Loucy (cell line): ENCODE results near the gene QDPR.
"Not testable (repeated sequence)": the region's sequence is repeated elsewhere in the genome, so short reads cannot be mapped to it uniquely, and the experiment has no call there.

Source experiments
- H2AFZ ChIP-seq: fragments of 200-600 bp; sonication (generic); 2 replicates; pipeline ENCODE4 v1.6.0; 2016; ENCODE audit warnings: antibody characterized with exemption, mild to moderate bottlenecking, low read length, moderate library complexity
- H3F3A ChIP-seq: fragments of 200-600 bp; 2 replicates; pipeline ENCODE4 v1.6.0; 2016; ENCODE audit warnings: antibody characterized with exemption, low read depth, mild to moderate bottlenecking
- H3K27me3 ChIP-seq: fragments of 200-600 bp; sonication (generic); 2 replicates; pipeline ENCODE4 v1.6.1; 2014; ENCODE audit warnings: low read length, mild to moderate bottlenecking; ENCODE audit not compliant: insufficient read depth, poor library complexity, severe bottlenecking
- H3K36me3 ChIP-seq: fragments of 200-600 bp; sonication (generic); 2 replicates; pipeline ENCODE4 v1.6.1; 2016; ENCODE audit warnings: low read length; ENCODE audit not compliant: insufficient read depth
- H3K4me1 ChIP-seq: fragments of 200-600 bp; sonication (generic); 2 replicates; pipeline ENCODE4 v1.5.1; 2014; ENCODE audit warnings: low read length, mild to moderate bottlenecking; ENCODE audit not compliant: insufficient read depth, poor library complexity, severe bottlenecking
- H3K4me2 ChIP-seq: fragments of 200-600 bp; sonication (generic); 2 replicates; pipeline ENCODE4 v1.6.0; 2014; ENCODE audit warnings: antibody characterized with exemption, low read length, low read depth, mild to moderate bottlenecking; ENCODE audit not compliant: poor library complexity, severe bottlenecking
- H3K4me3 ChIP-seq: fragments of 200-600 bp; sonication (generic); 2 replicates; pipeline ENCODE4 v1.5.1; 2014; ENCODE audit warnings: low read length, mild to moderate bottlenecking, mixed read lengths; ENCODE audit not compliant: poor library complexity, severe bottlenecking
- H3K79me2 ChIP-seq: fragments of 200-600 bp; sonication (generic); 2 replicates; pipeline ENCODE4 v1.6.1; 2014; ENCODE audit warnings: low read length; ENCODE audit not compliant: insufficient read depth
- H3K9ac ChIP-seq: fragments of 200-600 bp; sonication (generic); 2 replicates; pipeline ENCODE4 v1.6.0; 2014; ENCODE audit warnings: mild to moderate bottlenecking, low read depth, low read length, moderate library complexity; ENCODE audit not compliant: poor library complexity, severe bottlenecking
- H3K9me2 ChIP-seq: fragments of 200-600 bp; sonication (generic); replicated peaks from 2 replicates; pipeline ENCODE4 v1.6.1; 2016; ENCODE audit warnings: low read depth, low read length, mixed read lengths
- H3K9me3 ChIP-seq: fragments of 200-600 bp; sonication (generic); 2 replicates; pipeline ENCODE4 v1.6.1; 2014; ENCODE audit warnings: mild to moderate bottlenecking, antibody characterized with exemption, low read length, low read depth; ENCODE audit not compliant: insufficient read depth
- H4K20me1 ChIP-seq: fragments of 200-600 bp; sonication (generic); 2 replicates; pipeline ENCODE4 v1.6.0; 2014; ENCODE audit warnings: antibody characterized with exemption, low read length, mild to moderate bottlenecking; ENCODE audit not compliant: insufficient read depth, poor library complexity, severe bottlenecking
- EZH2phosphoT487 ChIP-seq: fragments of 200-600 bp; IDR thresholded peaks from 2 replicates; pipeline ENCODE4 v1.6.1; 2018; ENCODE audit warnings: antibody characterized with exemption, mild to moderate bottlenecking, moderate library complexity, borderline replicate concordance
- TF ChIP-seq, protein P1 (sequence below): fragments of 200-600 bp; sonication (generic); conservative IDR thresholded peaks from 2 replicates; pipeline ENCODE4 v1.5.1; 2014; ENCODE audit warnings: mild to moderate bottlenecking, antibody characterized with exemption, low read length

The QDPR gene

DNA sequence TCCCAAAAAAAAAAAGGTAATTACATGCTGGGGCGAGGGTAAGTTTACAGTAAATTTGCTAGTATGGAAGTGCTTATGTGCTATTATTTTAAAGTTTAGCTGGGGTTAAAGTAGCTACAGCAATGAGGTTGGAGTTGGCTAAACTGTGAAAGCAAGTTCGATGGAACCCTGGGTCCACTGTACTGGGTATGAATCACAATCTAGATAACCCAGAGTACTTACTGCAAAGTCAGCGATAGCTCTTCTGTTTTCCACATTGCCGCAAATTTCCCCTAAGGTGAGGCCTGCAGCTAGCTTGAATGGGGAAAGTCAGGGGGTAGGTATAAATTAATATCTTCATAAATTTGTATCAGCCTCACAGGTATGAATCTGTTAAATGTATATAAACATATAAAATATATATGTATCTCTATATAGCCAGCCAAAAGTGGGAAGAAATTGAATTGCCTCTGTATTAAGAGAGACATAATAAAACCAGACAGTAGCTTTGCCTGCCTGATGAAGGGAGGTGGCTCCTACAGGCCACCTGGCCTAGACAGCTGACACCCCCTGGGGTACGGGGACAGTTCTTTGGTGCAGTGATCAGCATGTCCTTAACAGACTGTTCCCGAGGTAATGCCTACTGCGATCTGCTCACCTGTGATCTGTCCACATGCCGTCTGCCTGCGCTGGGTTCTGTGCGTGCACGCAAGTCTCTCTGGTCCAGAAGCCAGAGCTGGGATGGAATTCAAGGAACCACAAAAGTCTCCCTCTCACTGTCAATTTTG lies 33.7 kb upstream of the QDPR start:
- Histone ChIP-seq H3K4me3 (no peak overlapping the region), H3K27me3 (no peaks in the 10 kb centered on the region), H3K4me2 (no peak overlapping the region), H3K4me1 (peaks cover 4% of the 10 kb centered on the region), H3K9me2 (no peaks in the 10 kb centered on the region), H3K9ac (no peak overlapping the region), H3F3A (no peaks in the 10 kb centered on the region), H3K9me3 (no peaks in the 10 kb centered on the region), H3K36me3 (no peaks in the 10 kb centered on the region), H3K79me2 (no peaks in the 10 kb centered on the region), H2AFZ (no peak overlapping the region), H4K20me1 (no peaks in the 10 kb centered on the region)
- TF ChIP-seq, protein P1, sequence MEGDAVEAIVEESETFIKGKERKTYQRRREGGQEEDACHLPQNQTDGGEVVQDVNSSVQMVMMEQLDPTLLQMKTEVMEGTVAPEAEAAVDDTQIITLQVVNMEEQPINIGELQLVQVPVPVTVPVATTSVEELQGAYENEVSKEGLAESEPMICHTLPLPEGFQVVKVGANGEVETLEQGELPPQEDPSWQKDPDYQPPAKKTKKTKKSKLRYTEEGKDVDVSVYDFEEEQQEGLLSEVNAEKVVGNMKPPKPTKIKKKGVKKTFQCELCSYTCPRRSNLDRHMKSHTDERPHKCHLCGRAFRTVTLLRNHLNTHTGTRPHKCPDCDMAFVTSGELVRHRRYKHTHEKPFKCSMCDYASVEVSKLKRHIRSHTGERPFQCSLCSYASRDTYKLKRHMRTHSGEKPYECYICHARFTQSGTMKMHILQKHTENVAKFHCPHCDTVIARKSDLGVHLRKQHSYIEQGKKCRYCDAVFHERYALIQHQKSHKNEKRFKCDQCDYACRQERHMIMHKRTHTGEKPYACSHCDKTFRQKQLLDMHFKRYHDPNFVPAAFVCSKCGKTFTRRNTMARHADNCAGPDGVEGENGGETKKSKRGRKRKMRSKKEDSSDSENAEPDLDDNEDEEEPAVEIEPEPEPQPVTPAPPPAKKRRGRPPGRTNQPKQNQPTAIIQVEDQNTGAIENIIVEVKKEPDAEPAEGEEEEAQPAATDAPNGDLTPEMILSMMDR = no peak
- TF ChIP-seq EZH2phosphoT487 = no peak

DNA sequence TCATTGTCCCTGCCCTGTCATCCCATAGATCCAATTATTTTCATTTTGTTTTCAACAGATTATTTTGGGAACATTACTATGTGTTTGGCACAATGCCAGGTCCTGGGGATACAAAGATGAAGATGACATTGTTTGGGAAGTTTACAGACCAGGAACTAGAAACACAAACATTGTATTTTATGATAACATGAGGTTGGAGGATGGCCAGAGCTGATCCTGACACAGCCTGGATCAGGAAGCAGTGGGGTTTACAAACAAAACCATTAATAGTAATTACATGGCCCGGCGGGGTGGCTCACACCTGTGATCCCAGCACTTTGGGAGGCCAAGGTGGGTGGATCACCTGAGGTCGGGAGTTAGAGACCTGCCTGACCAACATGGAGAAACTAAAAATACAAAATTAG lies 32.9 kb upstream of the QDPR start:
- no peaks in the 10 kb centered on the region for H3K9me3 ChIP-seq
- H3K4me3 ChIP-seq = no peak overlapping the region
- TF ChIP-seq EZH2phosphoT487 = no peak
- TF ChIP-seq, protein P1 = no peak
- no peaks in the 10 kb centered on the region for H3K27me3 ChIP-seq
- H3K9me2 ChIP-seq = no peaks in the 10 kb centered on the region
- H4K20me1 ChIP-seq = no peaks in the 10 kb centered on the region
- H3K4me2 ChIP-seq = no peak overlapping the region
- no peaks in the 10 kb centered on the region for H3K36me3 ChIP-seq
- no peaks in the 10 kb centered on the region for H3K79me2 ChIP-seq
- H3K4me1 ChIP-seq = peaks cover 4% of the 10 kb centered on the region
- H2AFZ ChIP-seq = no peak overlapping the region
- no peak overlapping the region for H3K9ac ChIP-seq
- H3F3A ChIP-seq = no peaks in the 10 kb centered on the region

DNA sequence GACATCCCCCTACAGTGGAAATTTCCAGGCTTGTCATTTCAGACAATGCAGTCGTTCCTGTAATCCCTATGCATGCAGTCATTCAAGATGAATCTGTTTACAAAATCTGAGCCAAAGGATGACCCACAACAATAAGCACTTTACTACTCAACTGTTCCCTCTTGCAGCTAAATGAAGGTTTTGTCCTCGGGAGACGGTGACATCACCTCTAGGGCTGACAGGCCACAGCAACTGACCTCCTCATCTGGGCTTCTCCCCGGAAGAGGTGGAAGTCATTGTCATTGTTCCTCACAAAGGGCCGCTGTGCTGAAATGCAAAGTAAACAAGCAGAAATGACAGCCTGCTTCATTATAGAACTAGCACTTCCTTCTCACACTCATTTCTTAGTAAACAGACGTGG lies 32.3 kb upstream of the QDPR start:
- Histone ChIP-seq H3K9me2 (no peaks in the 10 kb centered on the region), H3K79me2 (no peaks in the 10 kb centered on the region), H3K4me1 (peaks cover 4% of the 10 kb centered on the region), H3K4me3 (no peak overlapping the region), H3K4me2 (no peak overlapping the region), H3K36me3 (no peaks in the 10 kb centered on the region), H3K27me3 (no peaks in the 10 kb centered on the region), H2AFZ (no peak overlapping the region), H4K20me1 (no peaks in the 10 kb centered on the region), H3K9me3 (no peaks in the 10 kb centered on the region), H3K9ac (no peak overlapping the region), H3F3A (no peaks in the 10 kb centered on the region)
- TF ChIP-seq, protein P1 = no peak
- no peak for TF ChIP-seq EZH2phosphoT487

DNA sequence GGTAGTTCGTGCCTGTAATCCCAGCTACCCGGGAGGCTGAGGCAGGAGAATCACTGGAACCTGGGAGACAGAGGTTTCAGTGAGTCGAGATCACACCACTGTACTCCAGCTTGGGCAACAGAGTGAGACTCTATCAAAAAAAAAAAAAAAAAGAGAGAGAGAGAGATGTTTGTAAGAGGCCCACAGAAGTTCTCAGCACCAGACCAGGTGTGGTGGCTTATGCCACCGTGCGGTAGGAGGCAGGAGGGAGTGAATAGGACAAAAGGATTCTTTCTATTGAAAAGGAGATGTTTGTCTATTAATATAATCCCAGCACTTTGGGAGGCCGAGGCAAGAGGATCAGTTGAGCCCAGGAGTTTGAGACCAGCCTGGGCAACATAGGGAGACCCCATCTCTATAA lies 25.2 kb upstream of the QDPR start:
- not testable (repeated sequence) for H4K20me1 ChIP-seq, H3K36me3 ChIP-seq, H3K9me2 ChIP-seq, H3K4me2 ChIP-seq, H3K9ac ChIP-seq, H3K4me3 ChIP-seq, H3K79me2 ChIP-seq, H3K4me1 ChIP-seq, H3K9me3 ChIP-seq, H3K27me3 ChIP-seq, H2AFZ ChIP-seq, H3F3A ChIP-seq
